HG03469 (cell line): Measurements from ENCODE around the gene TJP3.

Source experiments
- ATAC-seq: cut with Tn5 transposase; IDR thresholded peaks from one replicate; pipeline ENCODE4 v1.9.1; 2021; ENCODE audit warnings: mild to moderate bottlenecking, moderate library complexity, moderate number of reproducible peaks; ENCODE audit not compliant: unreplicated experiment

Gene TJP3

GRCh38 chr19:3767050-3767449 is 58.9 kb downstream of the TJP3 start:
- ATAC-seq, result no peak

- no peak for ATAC-seq
Measured at GRCh38 chr19:3768015-3768747, 60.0 kb downstream of the TJP3 start.

GRCh38 chr19:3768748-3769099 is 60.5 kb downstream of the TJP3 start:
- no peak for ATAC-seq

GRCh38 chr19:3769494-3769893 is 61.3 kb downstream of the TJP3 start:
- ATAC-seq, result no peak

GRCh38 chr19:3770136-3770999 is 62.2 kb downstream of the TJP3 start:
- ATAC-seq, result no peak

- no peak for ATAC-seq
Measured at GRCh38 chr19:3771000-3771905, 63.1 kb downstream of the TJP3 start.

- ATAC-seq, result no peak
Measured at GRCh38 chr19:3771906-3772455, 63.8 kb downstream of the TJP3 start, which contains the start of gene RAX2. Gene RAX2, minus strand, starts transcription at chr19:3772228. Its CDS starts 486 bp downstream, at chr19:3771742.

GRCh38 chr19:3773814-3774515 is 65.8 kb downstream of the TJP3 start:
- ATAC-seq, result no peak

- ATAC-seq, result no peak
Measured at GRCh38 chr19:3774621-3775373, 66.6 kb downstream of the TJP3 start.

GRCh38 chr19:3775374-3775711 is 67.2 kb downstream of the TJP3 start:
- ATAC-seq, result no peak

GRCh38 chr19:3775831-3776230 is 67.6 kb downstream of the TJP3 start:
- no peak for ATAC-seq

- ATAC-seq, result no peak
Measured at GRCh38 chr19:3776479-3777040, 68.4 kb downstream of the TJP3 start.

- ATAC-seq, result no peak
Measured at GRCh38 chr19:3778104-3778867, 70.1 kb downstream of the TJP3 start.

- no peak for ATAC-seq
Measured at GRCh38 chr19:3778899-3779723, 70.9 kb downstream of the TJP3 start.

GRCh38 chr19:3780786-3781304 is 72.7 kb downstream of the TJP3 start:
- ATAC-seq, result no peak

GRCh38 chr19:3781603-3782002 is 73.4 kb downstream of the TJP3 start:
- no peak for ATAC-seq

GRCh38 chr19:3782330-3782729 is 74.1 kb downstream of the TJP3 start:
- ATAC-seq, result no peak
